HepG2 (cell line): Measurements from ENCODE around the gene CPLANE2. TPM values are rescaled to one million over a fixed set of nuclear protein-coding genes. Genes with fewer than 3 reads are reported as not detected.

Source experiments
- ATAC-seq: fragments of 200-7000 bp; cut with Tn5 transposase; 3 replicates; pipeline ENCODE4 v1.9.1; 2020; ENCODE audit warnings: mild to moderate bottlenecking, moderate library complexity
- BruUV-seq: library from RNA; stranded (reverse); fragments of 400-500 nt; replicated peaks from 2 replicates; lab custom pipeline; 2021; lab: Mats Ljungman, UMichigan
- CTCF ChIA-PET: fragments of 300-600 bp; formaldehyde crosslinking; extraction: SDS; loops from one replicate; lab custom pipeline; 2021; ENCODE audit warnings: low total read pairs, inconsistent platforms, low intra/inter-chr PET ratio; lab: Yijun Ruan, JAX
- POLR2A ChIA-PET: fragments of 350-600 bp; sonication (Branson Sonifier 250); formaldehyde crosslinking; loops from one replicate; lab custom pipeline; 2020; ENCODE audit warnings: antibody characterized with exemption, inconsistent platforms; lab: Yijun Ruan, JAX
- DNase-seq: peaks from one replicate; pipeline ENCODE4 v3.0.0-alpha.2; 2015; ENCODE audit warnings: low spot score
- FAIRE-seq: peaks from 3 replicates; lab custom pipeline; 2011; peaks lifted over from hg19 to GRCh38; lab: Jason Lieb, UNC
- H2AFZ ChIP-seq: one replicate; pipeline ENCODE4 v1.6.1; 2011; ENCODE audit warnings: low read length, inconsistent platforms
- H3K27ac ChIP-seq: fragments of 300-600 bp; 3 replicates; pipeline ENCODE4 v1.8.0; 2011; ENCODE audit warnings: mixed run types, mild to moderate bottlenecking, mixed read lengths, low read length, inconsistent platforms; ENCODE audit not compliant: insufficient read depth; ENCODE audit errors: extremely low read length
- H3K27me3 ChIP-seq, 2 experiments: fragments of 200-600 bp in 1 of 2; 2 replicates in 1 of 2; 3 replicates in 1 of 2; pipeline versions ENCODE4 v1.6.0 to v1.8.0; 2011; ENCODE audit warnings: low read length in 2 of 2, mild to moderate bottlenecking in 2 of 2, moderate library complexity in 2 of 2, inconsistent platforms in 1 of 2; ENCODE audit not compliant: insufficient read depth in 2 of 2, control insufficient read depth in 1 of 2
- H3K36me3 ChIP-seq, 2 experiments: fragments of 200-600 bp in 1 of 2; replicated peaks in 1 of 2; 2 replicates in 1 of 2; 3 replicates in 1 of 2; pipeline versions ENCODE4 v1.5.1 to v1.8.0; 2011; ENCODE audit warnings: low read length in 2 of 2, inconsistent platforms in 1 of 2; ENCODE audit not compliant: insufficient read depth in 2 of 2, control insufficient read depth in 1 of 2
- H3K4me1 ChIP-seq: 2 replicates; pipeline ENCODE4 v1.5.1; 2012; ENCODE audit warnings: low read length, inconsistent platforms; ENCODE audit not compliant: insufficient read depth
- H3K4me2 ChIP-seq: 2 replicates; pipeline ENCODE4 v1.6.0; 2011; ENCODE audit warnings: low read depth, low read length, inconsistent platforms
- H3K4me3 ChIP-seq, 3 experiments: fragments of 200-600 bp in 1 of 3; sonication (generic), shearing (Covaris generic) in 1 of 3; replicated peaks in 1 of 3; 2 replicates each; pipeline ENCODE4 v1.5.1; 2011 to 2016; ENCODE audit warnings: low read length in 3 of 3, inconsistent platforms in 2 of 3, low read depth in 2 of 3, mild to moderate bottlenecking in 2 of 3, control low read depth in 1 of 3, mixed read lengths in 1 of 3; ENCODE audit not compliant: insufficient read depth in 1 of 3
- H3K79me2 ChIP-seq: one replicate; pipeline ENCODE4 v1.6.1; 2011; ENCODE audit warnings: low read length, inconsistent platforms; ENCODE audit not compliant: insufficient read depth
- H3K9ac ChIP-seq: 2 replicates; pipeline ENCODE4 v1.6.0; 2011; ENCODE audit warnings: mild to moderate bottlenecking, low read depth, low read length, inconsistent platforms; ENCODE audit not compliant: insufficient read depth
- H3K9me3 ChIP-seq: 2 replicates; pipeline ENCODE4 v1.5.1; 2012; ENCODE audit warnings: mild to moderate bottlenecking, low read length
- H4K20me1 ChIP-seq: 2 replicates; pipeline ENCODE4 v1.6.0; 2011; ENCODE audit warnings: inconsistent platforms, mild to moderate bottlenecking, low read length, moderate library complexity; ENCODE audit not compliant: insufficient read depth
- CAMTA2 ChIP-seq: sonication (generic); formaldehyde crosslinking; IDR thresholded peaks from 2 replicates; pipeline ENCODE4 v1.4.0; 2020; ENCODE audit warnings: mild to moderate bottlenecking, missing genetic modification reagents, borderline replicate concordance
- CENPX ChIP-seq: sonication (generic); formaldehyde crosslinking; IDR thresholded peaks from 2 replicates; pipeline ENCODE4 v1.9.0; 2021; ENCODE audit warnings: mild to moderate bottlenecking, missing genetic modification reagents, moderate library complexity
- SIX1 ChIP-seq: sonication (generic); formaldehyde crosslinking; IDR thresholded peaks from 2 replicates; pipeline ENCODE4 v1.4.0; 2020; ENCODE audit warnings: missing genetic modification reagents, borderline replicate concordance
- ZNF256 ChIP-seq: sonication (generic); formaldehyde crosslinking; conservative IDR thresholded peaks from 2 replicates; pipeline ENCODE4 v1.4.0; 2020; ENCODE audit warnings: missing genetic modification reagents
- ZNF292 ChIP-seq: sonication (generic); formaldehyde crosslinking; IDR thresholded peaks from 2 replicates; pipeline ENCODE4 v1.8.1; 2022; ENCODE audit warnings: mild to moderate bottlenecking, low read depth, missing genetic modification reagents, borderline replicate concordance
- ZNF329 ChIP-seq: sonication (generic); formaldehyde crosslinking; IDR thresholded peaks from 2 replicates; pipeline ENCODE4 v1.9.0; 2021; ENCODE audit warnings: low read depth, mild to moderate bottlenecking, missing genetic modification reagents
- ZNF781 ChIP-seq: sonication (generic); formaldehyde crosslinking; IDR thresholded peaks from 2 replicates; pipeline ENCODE4 v1.5.1; 2020; ENCODE audit warnings: borderline replicate concordance, mild to moderate bottlenecking, missing genetic modification reagents; ENCODE audit errors: not compliant biosample characterization
- ZNF891 ChIP-seq: sonication (generic); formaldehyde crosslinking; IDR thresholded peaks from 2 replicates; pipeline ENCODE4 v1.5.0; 2020; ENCODE audit warnings: mild to moderate bottlenecking, missing genetic modification reagents
- WGBS: methylation state at CpG from one replicate; pipeline ENCODE4 v1.1.6; 2017; ENCODE audit warnings: low lambda C conversion rate; 5-methylcytosine and 5-hydroxymethylcytosine counted together
- in situ Hi-C: cut with HindIII; loops from 2 replicates; pipeline ENCODE4 v1.10.0; 2017; ENCODE audit warnings: low pct_unique_long_range_greater_than_20kb; ENCODE audit not compliant: extremely low pct_ligation_motif_present
- intact Hi-C: fragments of 100-400 bp; cut with micrococcal nuclease; formaldehyde crosslinking; loops from one replicate; pipeline ENCODE4 v1.10.0; 2022; ENCODE audit not compliant: unreplicated experiment
- polyA plus RNA-seq, 8 experiments: library from polyadenylated mRNA; depleted of rRNA in 3 of 8; stranded (reverse) in 7 of 8; unstranded in 1 of 8; fragments of >200 nt; fragmentation: Illumina TruSeq in 4 of 8; extraction: Trizol in 4 of 8; gene quantifications; 2 replicates each; pipeline versions ENCODE4 v1.2.1 to v1.2.3, GENCODE V29; 2011 to 2016; ENCODE audit warnings: low read depth in 4 of 8, missing spikeins in 1 of 8, mixed read lengths in 1 of 8; ENCODE audit not compliant: insufficient read depth in 1 of 8
- total RNA-seq, 5 experiments: library from RNA; depleted of rRNA; stranded (reverse); fragments of >200 nt; fragmentation: Illumina TruSeq; extraction: Trizol; gene quantifications; 2 replicates each; pipeline ENCODE4 v1.2.3, GENCODE V29; 2016; ENCODE audit warnings: low read depth in 1 of 5
- TF ChIP-seq, protein P1 (sequence below): sonication (generic); formaldehyde crosslinking; IDR thresholded peaks from 2 replicates; pipeline ENCODE4 v1.8.1; 2023; ENCODE audit warnings: missing genetic modification reagents, inconsistent platforms, borderline replicate concordance
- TF ChIP-seq, protein P2 (sequence below): sonication (generic); formaldehyde crosslinking; IDR thresholded peaks from 2 replicates; pipeline ENCODE4 v1.4.0; 2020; ENCODE audit warnings: low read depth, mild to moderate bottlenecking, missing genetic modification reagents
- TF ChIP-seq, protein P3 (sequence below): sonication (generic); formaldehyde crosslinking; IDR thresholded peaks from 2 replicates; pipeline ENCODE4 v1.4.0; 2020; ENCODE audit warnings: missing genetic modification reagents
- TF ChIP-seq, protein P4 (sequence below), 2 experiments: fragments of 450-650 bp in 1 of 2; sonication (generic) in 1 of 2; formaldehyde crosslinking; IDR thresholded peaks; 2 replicates each; pipeline versions ENCODE4 v1.5.0 to v1.8.0; 2020 to 2022; ENCODE audit warnings: mild to moderate bottlenecking in 1 of 2, missing genetic modification reagents in 1 of 2
- TF ChIP-seq, protein P5 (sequence below): IDR thresholded peaks from 2 replicates; pipeline ENCODE4 v1.6.1; 2012; ENCODE audit warnings: low read depth, low read length, improper control_type of control experiment
- TF ChIP-seq, protein P6 (sequence below): sonication (generic); formaldehyde crosslinking; IDR thresholded peaks from 2 replicates; pipeline ENCODE4 v1.4.0; 2020; ENCODE audit warnings: missing genetic modification reagents

CPLANE2 gene
- total and polyA plus RNA-seq, 2 of the 13 experiments (the other 11 are each of a cell fraction or from before 2014, with no cell fraction given), result 0.29 to 1.6 TPM

DNA sequence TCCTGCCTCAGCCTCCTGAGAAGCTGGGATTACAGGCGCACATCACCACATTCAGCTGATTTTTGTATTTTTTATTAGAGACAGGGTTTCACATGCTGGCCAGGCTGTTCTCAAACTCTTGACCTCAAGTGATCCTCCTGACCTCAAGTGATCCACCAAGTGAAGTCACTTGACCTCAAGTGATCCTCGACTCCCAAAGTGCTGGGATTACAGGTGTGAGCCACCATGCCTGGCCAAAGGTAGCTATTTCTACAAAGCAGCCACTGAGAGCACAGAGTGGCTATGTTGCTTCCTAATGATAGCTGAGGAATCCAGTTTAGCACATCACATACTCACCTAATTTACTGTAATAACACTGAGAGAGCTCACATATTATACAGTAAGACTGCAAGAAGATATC, 44.8 kb upstream of the CPLANE2 start:
- Histone ChIP-seq H3K4me1 (no peaks in the 10 kb centered on the region), H3K9me3 (no peaks in the 10 kb centered on the region), H3K9ac (no peak overlapping the region), H3K4me2 (no peak overlapping the region), H4K20me1 (no peaks in the 10 kb centered on the region), H3K27ac (no peak overlapping the region), H2AFZ (no peak overlapping the region), H3K27me3 (no peaks in the 10 kb centered on the region), H3K79me2 (peaks cover 3% of the 10 kb centered on the region), H3K36me3 (peaks cover 4 to 13% of the 10 kb centered on the region in 2 experiments; a peak in 4 of 5 replicates), H3K4me3 (no peak overlapping the region)
- intact Hi-C loops (no loop called here), in situ Hi-C loops (no loop called here)
- BruUV-seq, result no TSS peak
- WGBS, result 97% methylated on average over 2 of the region's 2 CpGs
- ChIA-PET POLR2A (no interaction called here), CTCF (no interaction called here)
- FAIRE-seq (no peak), ATAC-seq (no peak), DNase-seq (no peak)
- TF ChIP-seq, protein P1, sequence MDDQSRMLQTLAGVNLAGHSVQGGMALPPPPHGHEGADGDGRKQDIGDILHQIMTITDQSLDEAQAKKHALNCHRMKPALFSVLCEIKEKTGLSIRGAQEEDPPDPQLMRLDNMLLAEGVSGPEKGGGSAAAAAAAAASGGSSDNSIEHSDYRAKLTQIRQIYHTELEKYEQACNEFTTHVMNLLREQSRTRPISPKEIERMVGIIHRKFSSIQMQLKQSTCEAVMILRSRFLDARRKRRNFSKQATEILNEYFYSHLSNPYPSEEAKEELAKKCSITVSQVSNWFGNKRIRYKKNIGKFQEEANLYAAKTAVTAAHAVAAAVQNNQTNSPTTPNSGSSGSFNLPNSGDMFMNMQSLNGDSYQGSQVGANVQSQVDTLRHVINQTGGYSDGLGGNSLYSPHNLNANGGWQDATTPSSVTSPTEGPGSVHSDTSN (CRISPR knock-in tag), result no peak
- TF ChIP-seq, protein P2, sequence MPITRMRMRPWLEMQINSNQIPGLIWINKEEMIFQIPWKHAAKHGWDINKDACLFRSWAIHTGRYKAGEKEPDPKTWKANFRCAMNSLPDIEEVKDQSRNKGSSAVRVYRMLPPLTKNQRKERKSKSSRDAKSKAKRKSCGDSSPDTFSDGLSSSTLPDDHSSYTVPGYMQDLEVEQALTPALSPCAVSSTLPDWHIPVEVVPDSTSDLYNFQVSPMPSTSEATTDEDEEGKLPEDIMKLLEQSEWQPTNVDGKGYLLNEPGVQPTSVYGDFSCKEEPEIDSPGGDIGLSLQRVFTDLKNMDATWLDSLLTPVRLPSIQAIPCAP (CRISPR knock-in tag), result no peak
- TF ChIP-seq CAMTA2 (CRISPR knock-in tag), result no peak
- TF ChIP-seq ZNF256 (CRISPR knock-in tag), result no peak
- no peak for TF ChIP-seq ZNF292
- TF ChIP-seq, protein P3, sequence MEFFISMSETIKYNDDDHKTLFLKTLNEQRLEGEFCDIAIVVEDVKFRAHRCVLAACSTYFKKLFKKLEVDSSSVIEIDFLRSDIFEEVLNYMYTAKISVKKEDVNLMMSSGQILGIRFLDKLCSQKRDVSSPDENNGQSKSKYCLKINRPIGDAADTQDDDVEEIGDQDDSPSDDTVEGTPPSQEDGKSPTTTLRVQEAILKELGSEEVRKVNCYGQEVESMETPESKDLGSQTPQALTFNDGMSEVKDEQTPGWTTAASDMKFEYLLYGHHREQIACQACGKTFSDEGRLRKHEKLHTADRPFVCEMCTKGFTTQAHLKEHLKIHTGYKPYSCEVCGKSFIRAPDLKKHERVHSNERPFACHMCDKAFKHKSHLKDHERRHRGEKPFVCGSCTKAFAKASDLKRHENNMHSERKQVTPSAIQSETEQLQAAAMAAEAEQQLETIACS (CRISPR knock-in tag), result no peak
- TF ChIP-seq, protein P4, sequence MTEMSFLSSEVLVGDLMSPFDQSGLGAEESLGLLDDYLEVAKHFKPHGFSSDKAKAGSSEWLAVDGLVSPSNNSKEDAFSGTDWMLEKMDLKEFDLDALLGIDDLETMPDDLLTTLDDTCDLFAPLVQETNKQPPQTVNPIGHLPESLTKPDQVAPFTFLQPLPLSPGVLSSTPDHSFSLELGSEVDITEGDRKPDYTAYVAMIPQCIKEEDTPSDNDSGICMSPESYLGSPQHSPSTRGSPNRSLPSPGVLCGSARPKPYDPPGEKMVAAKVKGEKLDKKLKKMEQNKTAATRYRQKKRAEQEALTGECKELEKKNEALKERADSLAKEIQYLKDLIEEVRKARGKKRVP (CRISPR knock-in tag; IDR thresholded peaks at IDR 0.05), result no peak
- no peak for TF ChIP-seq SIX1
- TF ChIP-seq, protein P5, sequence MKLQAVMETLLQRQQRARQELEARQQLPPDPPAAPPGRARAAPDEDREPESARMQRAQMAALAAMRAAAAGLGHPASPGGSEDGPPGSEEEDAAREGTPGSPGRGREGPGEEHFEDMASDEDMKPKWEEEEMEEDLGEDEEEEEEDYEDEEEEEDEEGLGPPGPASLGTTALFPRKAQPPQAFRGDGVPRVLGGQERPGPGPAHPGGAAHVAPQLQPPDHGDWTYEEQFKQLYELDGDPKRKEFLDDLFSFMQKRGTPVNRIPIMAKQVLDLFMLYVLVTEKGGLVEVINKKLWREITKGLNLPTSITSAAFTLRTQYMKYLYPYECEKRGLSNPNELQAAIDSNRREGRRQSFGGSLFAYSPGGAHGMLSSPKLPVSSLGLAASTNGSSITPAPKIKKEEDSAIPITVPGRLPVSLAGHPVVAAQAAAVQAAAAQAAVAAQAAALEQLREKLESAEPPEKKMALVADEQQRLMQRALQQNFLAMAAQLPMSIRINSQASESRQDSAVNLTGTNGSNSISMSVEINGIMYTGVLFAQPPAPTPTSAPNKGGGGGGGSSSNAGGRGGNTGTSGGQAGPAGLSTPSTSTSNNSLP, result no peak
- TF ChIP-seq ZNF329 (CRISPR knock-in tag), result no peak
- no peak for TF ChIP-seq CENPX (CRISPR knock-in tag)
- TF ChIP-seq, protein P6, sequence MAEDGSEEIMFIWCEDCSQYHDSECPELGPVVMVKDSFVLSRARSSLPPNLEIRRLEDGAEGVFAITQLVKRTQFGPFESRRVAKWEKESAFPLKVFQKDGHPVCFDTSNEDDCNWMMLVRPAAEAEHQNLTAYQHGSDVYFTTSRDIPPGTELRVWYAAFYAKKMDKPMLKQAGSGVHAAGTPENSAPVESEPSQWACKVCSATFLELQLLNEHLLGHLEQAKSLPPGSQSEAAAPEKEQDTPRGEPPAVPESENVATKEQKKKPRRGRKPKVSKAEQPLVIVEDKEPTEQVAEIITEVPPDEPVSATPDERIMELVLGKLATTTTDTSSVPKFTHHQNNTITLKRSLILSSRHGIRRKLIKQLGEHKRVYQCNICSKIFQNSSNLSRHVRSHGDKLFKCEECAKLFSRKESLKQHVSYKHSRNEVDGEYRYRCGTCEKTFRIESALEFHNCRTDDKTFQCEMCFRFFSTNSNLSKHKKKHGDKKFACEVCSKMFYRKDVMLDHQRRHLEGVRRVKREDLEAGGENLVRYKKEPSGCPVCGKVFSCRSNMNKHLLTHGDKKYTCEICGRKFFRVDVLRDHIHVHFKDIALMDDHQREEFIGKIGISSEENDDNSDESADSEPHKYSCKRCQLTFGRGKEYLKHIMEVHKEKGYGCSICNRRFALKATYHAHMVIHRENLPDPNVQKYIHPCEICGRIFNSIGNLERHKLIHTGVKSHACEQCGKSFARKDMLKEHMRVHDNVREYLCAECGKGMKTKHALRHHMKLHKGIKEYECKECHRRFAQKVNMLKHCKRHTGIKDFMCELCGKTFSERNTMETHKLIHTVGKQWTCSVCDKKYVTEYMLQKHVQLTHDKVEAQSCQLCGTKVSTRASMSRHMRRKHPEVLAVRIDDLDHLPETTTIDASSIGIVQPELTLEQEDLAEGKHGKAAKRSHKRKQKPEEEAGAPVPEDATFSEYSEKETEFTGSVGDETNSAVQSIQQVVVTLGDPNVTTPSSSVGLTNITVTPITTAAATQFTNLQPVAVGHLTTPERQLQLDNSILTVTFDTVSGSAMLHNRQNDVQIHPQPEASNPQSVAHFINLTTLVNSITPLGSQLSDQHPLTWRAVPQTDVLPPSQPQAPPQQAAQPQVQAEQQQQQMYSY (CRISPR knock-in tag), result no peak
- no peak for TF ChIP-seq ZNF781 (CRISPR knock-in tag)
- TF ChIP-seq ZNF891 (CRISPR knock-in tag), result no peak
